ENCODE measurements around the gene SPTSSB. TPM values are rescaled to one million over a fixed set of nuclear protein-coding genes. Genes with fewer than 3 reads are reported as not detected.
A peak's percentile ranks its signal among the peaks of the same experiment; 100 is the strongest.

Gene SPTSSB
- total RNA-seq, 1 experiment from 2014 or later, result 15.7 TPM

- peak overlapping the region; percentile 50 for H3K4me3 Mint-ChIP-seq
- peaks cover 35% of the 10 kb centered on the region for H3K9me3 Mint-ChIP-seq
- ChIA-PET POLR2A (no interaction called here), CTCF (interaction anchor here (0.6 to 1.7 kb wide), 4 partner anchors 49 to 1592 kb away, joined by 3 to 11 read pairs (median 4); partner anchors contain the start of gene SPTSSB)
- H3K27me3 Mint-ChIP-seq (ENCODE audit: low read depth), result no peaks in the 10 kb centered on the region; the same call in none of the 2 replicates
- peak overlapping the region; percentile 94 for H3K27ac Mint-ChIP-seq
- DNase-seq (ENCODE audit: low spot score) (peak; percentile 30), ATAC-seq (peak; percentile 89)
- peaks cover 38% of the 10 kb centered on the region for H3K36me3 Mint-ChIP-seq
- H3K4me1 Mint-ChIP-seq, result peaks cover 29% of the 10 kb centered on the region
- no peak for TF ChIP-seq ZNF671 (CRISPR knock-in tag; IDR thresholded peaks at IDR 0.05)
- TF ChIP-seq RORB (CRISPR knock-in tag; IDR thresholded peaks at IDR 0.05), result no peak
- no peak for TF ChIP-seq ZNF263 (CRISPR knock-in tag; IDR thresholded peaks at IDR 0.05; ENCODE audit: low read depth)
- no peak for TF ChIP-seq OVOL2 (CRISPR knock-in tag; IDR thresholded peaks at IDR 0.05; ENCODE audit: borderline replicate concordance)
- no peak for TF ChIP-seq MYBL2 (CRISPR knock-in tag; IDR thresholded peaks at IDR 0.05)
- TF ChIP-seq NFE2L1 (CRISPR knock-in tag; IDR thresholded peaks at IDR 0.05), result no peak
- TF ChIP-seq ZNF138 (CRISPR knock-in tag; conservative IDR thresholded peaks at IDR 0.05), result no peak
- TF ChIP-seq ZNF532 (CRISPR knock-in tag; IDR thresholded peaks at IDR 0.05; ENCODE audit: borderline replicate concordance), result no peak
- no peak for TF ChIP-seq ZNF121 (CRISPR knock-in tag; IDR thresholded peaks at IDR 0.05)
- TF ChIP-seq E2F1 (CRISPR knock-in tag; IDR thresholded peaks at IDR 0.05), result no peak
- TF ChIP-seq ZBTB21 (CRISPR knock-in tag; IDR thresholded peaks at IDR 0.05; ENCODE audit: borderline replicate concordance), result no peak
- no peak for TF ChIP-seq PREB (CRISPR knock-in tag; IDR thresholded peaks at IDR 0.05; ENCODE audit: borderline replicate concordance)
- no peak for TF ChIP-seq JUN (CRISPR knock-in tag; IDR thresholded peaks at IDR 0.05)
- no peak for TF ChIP-seq NR3C1 (CRISPR knock-in tag; conservative IDR thresholded peaks at IDR 0.05; ENCODE audit: low read depth)
- peak; percentile 98 for TF ChIP-seq TEAD1 (CRISPR knock-in tag; IDR thresholded peaks at IDR 0.05)
- TF ChIP-seq ATF3 (CRISPR knock-in tag; conservative IDR thresholded peaks at IDR 0.05), result no peak
- TF ChIP-seq E2F5 (CRISPR knock-in tag; IDR thresholded peaks at IDR 0.05), result no peak
- no peak for TF ChIP-seq AFF4 (CRISPR knock-in tag; IDR thresholded peaks at IDR 0.05; ENCODE audit: borderline replicate concordance)
- TF ChIP-seq ZSCAN18 (CRISPR knock-in tag; IDR thresholded peaks at IDR 0.05), result no peak
- TF ChIP-seq KAT7 (CRISPR knock-in tag; IDR thresholded peaks at IDR 0.05; ENCODE audit: borderline replicate concordance), result no peak
- TF ChIP-seq NR1H2 (CRISPR knock-in tag; IDR thresholded peaks at IDR 0.05), result no peak
- TF ChIP-seq ZNF416 (CRISPR knock-in tag; IDR thresholded peaks at IDR 0.05), result no peak
- TF ChIP-seq TP53 (CRISPR knock-in tag; IDR thresholded peaks at IDR 0.05), result no peak
- no peak for TF ChIP-seq ZNF317 (CRISPR knock-in tag; IDR thresholded peaks at IDR 0.05; ENCODE audit: borderline replicate concordance, low read depth)
- TF ChIP-seq NFYB (CRISPR knock-in tag; conservative IDR thresholded peaks at IDR 0.05; ENCODE audit: low read depth), result no peak
- TF ChIP-seq SP1 (CRISPR knock-in tag; conservative IDR thresholded peaks at IDR 0.05), result peak; percentile 17; the same call in 1 of the 2 replicates
- TF ChIP-seq CBFB (CRISPR knock-in tag; IDR thresholded peaks at IDR 0.05; ENCODE audit: low read depth), result no peak
These were observed 49.4 kb upstream of the SPTSSB start for GRCh38 chr3:161420746-161421145.
